ENCODE results near the gene C2CD2L.
A peak's percentile ranks its signal among the peaks of the same experiment; 100 is the strongest.
"Not testable (repeated sequence)": the region's sequence is repeated elsewhere in the genome, so short reads cannot be mapped to it uniquely, and the experiment has no call there.

Gene C2CD2L

DNA sequence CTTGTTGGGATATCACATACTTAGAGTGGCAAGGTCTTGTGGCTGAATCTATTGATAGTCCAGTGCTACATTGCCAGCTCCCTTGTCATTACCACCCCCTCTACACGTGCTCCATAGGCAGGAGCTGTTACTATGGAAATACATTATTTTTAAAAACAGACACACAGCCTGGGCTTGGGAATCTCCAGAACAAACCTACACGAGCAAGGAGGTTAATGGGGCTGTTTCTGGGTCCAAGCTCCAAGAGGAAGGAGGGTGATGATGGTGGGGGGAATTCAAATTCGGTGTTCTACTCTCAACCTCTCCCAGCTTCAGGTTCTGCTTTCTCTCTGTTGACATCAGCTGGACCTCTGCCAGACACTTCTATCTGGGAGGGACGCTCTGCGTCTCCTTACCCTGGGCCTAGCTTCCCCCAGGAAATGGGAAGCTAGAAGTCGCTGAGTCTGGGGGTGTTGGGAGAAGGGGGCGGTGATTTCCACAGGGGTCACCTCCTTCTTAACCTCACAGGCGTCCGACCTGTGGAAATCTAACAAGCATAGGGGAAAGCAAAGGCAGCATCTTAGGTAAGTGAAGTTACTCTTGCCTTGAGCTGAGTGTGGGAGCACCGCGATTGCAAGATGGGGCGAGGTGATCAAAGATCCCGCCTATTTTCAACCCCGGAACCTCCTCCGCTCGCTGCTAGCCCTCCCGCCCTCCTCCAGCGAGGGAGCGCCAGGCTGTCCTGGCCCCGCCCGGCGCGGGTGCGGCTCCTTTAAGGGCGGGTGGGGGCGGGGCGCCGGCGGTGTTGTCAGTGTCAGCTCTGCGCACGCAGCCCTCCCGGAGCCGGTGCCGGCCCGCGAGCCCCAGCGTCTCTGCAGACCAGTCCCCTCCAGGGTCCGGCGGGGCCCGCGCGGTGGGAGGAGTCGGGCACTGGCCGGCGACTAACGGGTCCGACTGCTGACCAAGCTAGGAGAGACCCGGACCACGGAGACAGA lies at the start of gene C2CD2L:
Gene C2CD2L (plus strand): TSS at position 781 of the 974 bp plus-strand sequence. CDS start 398 bp downstream, outside the sequence.
- DNase-seq, result peak in 55 of 56 donors; percentile 51 to 94 (median 83)

DNA sequence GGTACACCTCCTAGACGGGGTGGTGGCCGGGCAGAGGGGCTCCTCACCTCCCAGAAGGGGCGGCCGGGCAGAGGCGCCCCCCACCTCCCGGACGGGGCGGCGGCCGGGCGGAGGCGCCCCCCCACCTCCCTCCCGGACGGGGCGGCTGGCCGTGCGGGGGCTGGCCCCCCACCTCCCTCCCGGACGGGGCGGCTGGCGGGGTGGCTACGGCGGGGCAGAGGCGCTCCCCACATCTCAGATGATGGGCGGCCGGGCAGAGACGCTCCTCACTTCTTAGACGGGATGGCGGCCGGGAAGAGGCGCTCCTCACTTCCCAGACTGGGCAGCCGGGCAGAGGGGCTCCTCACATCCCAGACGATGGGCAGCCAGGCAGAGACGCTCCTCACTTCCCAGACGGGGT lies 48.0 kb upstream of the C2CD2L start:
- not testable (repeated sequence) for DNase-seq

DNA sequence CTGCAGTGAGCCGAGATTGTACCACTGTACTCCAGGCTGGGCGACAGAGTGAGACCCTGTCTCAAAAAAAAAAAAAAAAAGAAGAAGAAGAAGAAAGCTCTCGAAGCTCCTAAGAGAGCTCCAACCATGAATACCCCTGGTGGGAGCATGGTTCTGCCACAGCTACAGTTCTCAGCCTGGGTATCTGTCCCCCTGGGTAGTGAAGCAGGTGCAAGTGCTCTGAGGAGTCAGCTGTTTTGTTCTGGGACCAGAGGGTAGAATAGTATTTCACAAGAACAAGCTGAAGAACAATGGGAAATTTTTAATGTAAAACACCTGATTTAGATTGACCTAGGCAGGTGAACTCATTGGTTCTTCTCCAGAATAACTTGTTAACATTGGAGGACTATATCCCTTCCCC lies 45.9 kb upstream of the C2CD2L start:
- DNase-seq, result no peak

DNA sequence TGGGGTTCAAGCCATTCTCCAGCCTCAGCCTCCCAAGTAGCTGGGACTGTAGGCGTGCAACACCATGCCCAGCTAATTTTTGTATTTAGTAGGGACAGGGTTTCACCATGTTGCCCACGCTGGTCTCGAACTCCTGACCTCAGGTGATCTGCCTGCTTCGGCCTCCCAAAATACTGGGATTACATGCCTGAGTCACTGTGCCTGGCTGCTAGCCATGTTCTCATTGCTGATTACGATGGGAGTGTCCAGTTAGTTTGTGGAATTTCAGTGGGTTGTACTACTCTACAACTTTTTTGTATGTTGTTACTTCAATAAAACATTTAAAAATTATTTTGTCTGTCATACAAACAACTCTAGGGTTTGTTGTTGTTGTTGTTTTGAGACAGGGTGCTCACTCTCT lies 44.4 kb upstream of the C2CD2L start:
- DNase-seq, result no peak

DNA sequence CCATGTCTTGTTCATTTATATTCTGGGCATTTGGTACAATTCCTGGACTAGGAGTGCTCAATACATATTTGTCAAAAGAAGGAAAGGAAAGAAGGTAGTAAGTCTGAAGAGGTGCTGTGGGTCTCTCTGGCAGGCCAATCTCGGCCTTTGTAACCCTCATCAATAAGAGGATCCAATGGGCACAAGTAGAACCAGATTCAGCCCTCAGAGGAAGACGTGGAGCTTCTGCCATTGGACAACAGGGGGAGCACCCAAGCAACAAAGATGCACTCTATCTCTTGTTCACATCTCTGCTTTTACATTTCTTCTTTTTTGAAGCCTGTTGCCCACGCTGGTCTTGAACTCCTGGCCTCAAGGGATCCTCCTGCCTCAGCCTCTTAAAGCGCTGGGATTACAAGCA lies 41.8 kb upstream of the C2CD2L start:
- DNase-seq, result peak in 1 of 56 donors; percentile 3

DNA sequence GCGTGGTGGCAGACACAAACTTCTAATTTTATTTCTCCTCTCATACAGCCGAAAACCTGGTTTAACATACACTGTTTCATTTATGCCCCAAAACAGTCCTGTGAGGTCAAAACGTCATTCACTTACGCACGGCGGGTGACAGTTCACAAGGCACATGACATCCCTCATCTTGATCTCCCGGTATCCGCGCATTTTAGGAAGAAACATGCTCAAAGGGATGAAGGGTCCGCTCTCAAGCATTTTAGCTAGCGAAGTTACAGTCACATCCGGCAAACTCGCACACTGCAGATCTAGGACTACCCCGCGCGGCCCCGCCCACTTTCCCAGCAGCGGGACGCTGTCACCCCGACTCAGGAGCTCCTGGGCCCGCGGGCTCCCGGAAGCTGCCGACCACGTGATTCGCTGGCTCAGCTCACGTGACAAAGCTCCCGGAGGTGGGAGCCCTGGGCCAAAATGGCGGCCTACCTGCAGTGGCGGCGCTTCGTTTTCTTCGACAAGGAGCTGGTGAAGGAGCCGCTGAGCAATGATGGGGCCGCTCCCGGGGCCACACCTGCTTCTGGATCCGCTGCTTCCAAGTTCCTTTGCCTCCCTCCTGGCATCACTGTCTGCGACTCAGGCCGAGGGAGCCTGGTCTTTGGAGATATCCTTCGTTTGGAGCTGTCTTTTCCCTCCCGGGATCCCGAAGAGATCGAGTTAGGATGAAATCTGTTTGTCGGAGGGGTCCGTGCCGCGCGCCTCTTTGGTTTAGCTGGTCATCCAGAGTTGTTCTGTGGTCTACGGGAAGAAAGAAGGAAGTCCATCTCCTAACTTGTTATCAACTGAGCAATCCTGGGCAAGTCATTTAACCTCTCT lies 39.5 kb upstream of the C2CD2L start, which contains the start of gene VPS11:
Gene VPS11 (plus strand): TSS at position 448 of the 852 bp plus-strand sequence. CDS start 6 bp downstream, at position 454.
- DNase-seq, result peak; percentile 18 to 98 (median 92)

DNA sequence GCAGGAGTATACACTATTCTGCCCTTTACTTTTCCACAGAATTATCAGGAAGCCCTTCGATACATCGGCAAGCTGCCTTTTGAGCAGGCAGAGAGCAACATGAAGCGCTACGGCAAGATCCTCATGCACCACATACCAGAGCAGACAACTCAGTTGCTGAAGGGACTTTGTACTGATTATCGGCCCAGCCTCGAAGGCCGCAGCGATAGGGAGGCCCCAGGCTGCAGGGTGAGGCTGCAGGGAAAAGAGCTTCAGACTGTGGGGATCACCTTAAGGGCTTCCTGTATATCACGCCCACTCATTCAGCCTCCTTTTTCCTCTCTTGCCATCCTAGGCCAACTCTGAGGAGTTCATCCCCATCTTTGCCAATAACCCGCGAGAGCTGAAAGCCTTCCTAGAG lies 29.3 kb upstream of the C2CD2L start:
- no peak for DNase-seq

DNA sequence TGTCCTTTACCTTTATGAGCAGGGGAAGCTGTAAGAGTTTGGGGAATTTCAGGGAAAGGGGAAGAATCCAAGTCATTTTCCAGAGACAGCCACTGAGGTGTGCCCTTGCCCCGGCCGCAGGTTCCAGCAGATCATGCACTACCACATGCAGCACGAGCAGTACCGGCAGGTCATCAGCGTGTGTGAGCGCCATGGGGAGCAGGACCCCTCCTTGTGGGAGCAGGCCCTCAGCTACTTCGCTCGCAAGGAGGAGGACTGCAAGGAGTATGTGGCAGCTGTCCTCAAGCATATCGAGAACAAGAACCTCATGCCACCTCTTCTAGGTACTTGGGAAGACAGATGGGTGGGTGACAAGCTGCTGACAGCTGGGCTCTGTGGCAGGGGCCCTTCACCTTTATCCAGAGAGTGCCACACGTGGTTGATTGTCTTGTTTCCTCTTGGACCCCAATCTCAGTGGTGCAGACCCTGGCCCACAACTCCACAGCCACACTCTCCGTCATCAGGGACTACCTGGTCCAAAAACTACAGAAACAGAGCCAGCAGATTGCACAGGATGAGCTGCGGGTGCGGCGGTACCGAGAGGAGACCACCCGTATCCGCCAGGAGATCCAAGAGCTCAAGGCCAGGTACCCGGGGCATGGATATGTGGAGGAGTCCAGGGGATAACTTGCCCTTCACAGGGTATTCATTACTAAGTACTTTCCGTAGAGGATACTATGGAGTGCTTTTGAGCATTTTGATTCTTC lies 28.3 kb upstream of the C2CD2L start:
- no peak for DNase-seq

DNA sequence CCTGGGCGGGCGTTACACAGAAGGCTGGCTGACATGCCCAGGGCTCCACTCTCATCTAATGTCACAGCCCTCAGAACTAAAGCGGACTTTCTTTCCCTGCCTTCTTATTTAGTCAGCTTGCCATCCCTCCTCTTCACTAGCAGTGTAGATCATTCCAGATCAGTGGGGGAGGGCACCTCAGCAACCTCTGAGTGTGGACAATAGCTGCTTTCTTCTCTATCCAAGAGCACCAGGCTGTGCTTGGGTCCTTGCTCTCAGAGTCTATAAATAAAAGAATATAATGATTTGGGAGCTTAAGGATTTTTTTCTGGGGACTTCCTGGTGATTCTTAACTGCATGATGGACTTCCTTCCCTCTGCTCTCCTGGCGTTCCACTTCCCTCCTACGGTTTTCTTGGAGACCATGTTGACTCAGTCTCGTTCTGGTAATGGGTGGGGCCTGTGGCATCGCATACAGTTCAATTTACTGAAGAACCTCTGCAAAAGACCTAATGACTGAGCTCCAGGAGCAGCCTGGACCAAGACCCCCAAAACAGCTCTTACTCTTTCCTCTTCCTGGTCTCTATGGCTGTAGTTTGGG lies 25.4 kb upstream of the C2CD2L start:
- peak in 40 of 56 donors; percentile 7 to 73 (median 49) for DNase-seq

DNA sequence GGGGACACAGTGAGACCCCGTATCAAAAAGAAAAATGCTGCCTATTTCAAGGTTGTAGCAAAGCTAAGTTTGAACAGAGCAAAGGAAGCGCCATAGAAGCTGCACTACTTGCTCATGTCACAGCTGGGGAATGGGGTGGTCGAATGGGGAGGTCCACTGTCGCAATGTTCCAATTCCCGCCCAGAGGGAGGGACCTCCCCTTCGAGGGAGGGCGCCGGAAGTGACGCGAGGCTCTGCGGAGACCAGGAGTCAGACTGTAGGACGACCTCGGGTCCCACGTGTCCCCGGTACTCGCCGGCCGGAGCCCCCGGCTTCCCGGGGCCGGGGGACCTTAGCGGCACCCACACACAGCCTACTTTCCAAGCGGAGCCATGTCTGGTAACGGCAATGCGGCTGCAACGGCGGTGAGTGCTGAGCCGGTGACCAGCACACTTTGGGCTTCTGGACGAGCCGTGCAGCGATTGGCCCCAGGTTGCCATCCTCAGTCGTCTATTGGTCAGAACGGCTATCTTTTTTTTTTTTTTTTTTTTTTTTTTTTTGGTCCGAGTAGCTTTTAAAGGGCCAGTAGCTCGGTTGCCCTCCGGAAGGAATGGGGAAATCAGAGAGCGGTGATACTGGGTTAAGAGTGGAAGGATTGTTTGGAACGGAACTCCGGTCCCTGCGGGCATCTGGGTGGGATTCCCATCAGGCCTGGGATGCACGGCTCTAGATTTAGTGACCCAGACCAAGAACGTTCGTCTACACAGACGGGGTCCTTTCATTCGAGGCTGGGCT lies 22.3 kb upstream of the C2CD2L start, which contains the start of gene HMBS:
Gene HMBS (plus strand): TSS at position 219 of the 774 bp plus-strand sequence. CDS start 153 bp downstream, at position 372.
- DNase-seq, result peak; percentile 61 to 97 (median 92)

DNA sequence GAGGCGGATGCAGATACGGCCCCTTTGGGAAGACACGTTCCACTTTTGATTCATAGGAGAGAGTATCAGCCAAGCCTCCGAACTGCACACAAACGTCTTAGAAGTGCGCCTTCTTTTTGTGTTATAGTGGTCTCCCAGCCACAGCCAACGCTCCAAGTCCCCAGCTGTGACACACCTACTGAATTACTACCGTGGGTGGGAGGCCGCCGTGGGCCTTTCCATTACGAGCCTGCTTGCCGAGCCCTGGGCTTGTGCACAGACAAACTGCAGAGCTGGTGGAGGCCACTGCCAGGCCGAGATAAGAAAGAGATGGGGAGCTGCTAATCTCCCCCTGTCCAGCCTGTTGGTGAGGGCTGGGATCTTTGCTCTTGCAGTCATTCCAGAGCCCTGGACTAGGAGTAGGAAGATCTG lies 21.7 kb upstream of the C2CD2L start:
- peak in 2 of 56 donors; percentile 37 to 54 for DNase-seq

DNA sequence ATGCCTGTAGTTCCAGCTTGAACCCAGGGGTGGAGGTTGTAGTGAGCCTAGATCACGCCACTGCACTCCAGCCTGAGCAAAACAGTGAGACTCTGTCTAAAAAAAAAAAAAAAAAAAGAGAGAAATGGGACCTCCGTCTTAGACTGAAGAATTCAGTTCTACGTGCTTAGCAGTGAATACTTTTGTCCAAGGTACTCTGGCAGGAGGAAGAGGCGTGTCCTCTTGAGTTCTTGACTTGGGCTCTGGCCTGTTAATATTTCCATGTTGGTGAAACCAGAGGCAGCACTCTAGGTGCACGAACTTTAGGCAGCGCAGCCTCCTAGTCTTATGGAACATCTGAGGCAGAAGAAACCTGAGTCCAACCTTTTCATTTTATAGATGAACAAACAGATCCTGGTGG lies 20.0 kb upstream of the C2CD2L start:
- no peak for DNase-seq

DNA sequence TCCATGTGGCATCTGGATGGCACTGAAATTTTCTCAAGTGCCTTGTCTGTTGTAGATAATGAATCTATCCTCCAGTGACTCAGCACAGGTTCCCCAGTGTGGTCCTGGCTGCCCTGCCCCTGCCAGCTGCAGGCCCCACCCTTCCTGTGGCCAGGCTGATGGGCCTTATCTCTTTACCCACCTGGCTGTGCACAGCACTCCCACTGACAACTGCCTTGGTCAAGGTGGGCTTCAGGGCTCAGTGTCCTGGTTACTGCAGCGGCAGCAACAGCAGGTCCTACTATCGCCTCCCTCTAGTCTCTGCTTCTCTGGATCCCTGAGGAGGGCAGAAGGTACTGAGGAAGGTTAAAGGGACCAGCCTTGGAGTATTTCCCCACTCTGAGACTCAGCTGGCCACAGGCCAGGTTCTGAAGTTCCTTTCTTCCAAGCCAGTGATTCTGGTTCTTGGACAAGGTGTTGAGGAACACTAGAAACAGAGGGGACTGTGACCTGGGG lies 19.4 kb upstream of the C2CD2L start:
- DNase-seq, result no peak

DNA sequence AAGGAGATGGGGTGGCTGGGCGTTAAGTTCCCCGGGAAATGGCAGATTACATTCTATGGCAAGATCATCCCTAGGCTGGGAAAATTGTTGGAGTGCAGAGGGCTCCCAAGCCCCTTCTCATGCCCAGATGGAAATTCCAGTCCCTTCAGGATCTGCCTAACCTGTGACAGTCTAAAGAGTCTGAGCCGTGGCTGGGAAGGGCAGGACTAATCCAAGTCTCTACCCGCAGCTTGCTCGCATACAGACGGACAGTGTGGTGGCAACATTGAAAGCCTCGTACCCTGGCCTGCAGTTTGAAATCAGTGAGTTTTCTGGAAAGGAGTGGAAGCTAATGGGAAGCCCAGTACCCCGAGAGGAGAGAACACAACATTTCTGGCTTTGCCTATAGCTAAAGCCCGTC lies 18.7 kb upstream of the C2CD2L start:
- no peak for DNase-seq

DNA sequence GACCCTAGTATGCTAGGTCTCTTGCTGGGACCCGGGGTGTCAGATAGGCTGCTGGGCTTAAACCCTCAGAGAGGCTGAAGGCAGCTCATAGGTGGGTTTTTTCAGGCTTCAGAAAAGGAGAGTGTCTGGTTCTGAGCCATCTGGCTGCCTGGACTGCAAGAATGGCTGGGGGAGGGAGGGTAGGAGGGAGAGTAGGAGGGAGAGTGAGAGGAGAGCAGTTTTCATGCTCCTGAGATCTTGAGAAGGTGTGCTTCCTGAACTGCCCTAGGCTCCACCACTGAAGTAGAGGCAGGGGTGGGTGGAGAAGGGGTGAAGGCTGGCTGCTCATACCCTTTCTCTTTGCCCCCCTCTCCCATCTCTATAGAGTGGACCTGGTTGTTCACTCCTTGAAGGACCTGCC lies 17.8 kb upstream of the C2CD2L start:
- DNase-seq, result no peak

DNA sequence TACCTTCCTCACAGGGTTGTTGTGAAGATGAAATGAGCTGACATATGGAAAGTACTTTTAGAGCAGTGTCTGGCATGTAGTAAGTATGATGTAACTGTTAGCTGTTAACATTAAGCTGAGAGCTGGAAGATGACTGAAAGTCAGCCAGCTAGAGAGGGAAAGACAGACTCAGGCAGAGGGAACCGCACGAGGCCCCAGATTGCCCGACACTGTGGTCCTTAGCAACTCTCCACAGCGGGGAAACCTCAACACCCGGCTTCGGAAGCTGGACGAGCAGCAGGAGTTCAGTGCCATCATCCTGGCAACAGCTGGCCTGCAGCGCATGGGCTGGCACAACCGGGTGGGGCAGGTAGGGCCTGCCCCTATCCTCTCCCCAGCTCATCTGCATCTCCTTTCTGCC lies 16.0 kb upstream of the C2CD2L start:
- no peak for DNase-seq

DNA sequence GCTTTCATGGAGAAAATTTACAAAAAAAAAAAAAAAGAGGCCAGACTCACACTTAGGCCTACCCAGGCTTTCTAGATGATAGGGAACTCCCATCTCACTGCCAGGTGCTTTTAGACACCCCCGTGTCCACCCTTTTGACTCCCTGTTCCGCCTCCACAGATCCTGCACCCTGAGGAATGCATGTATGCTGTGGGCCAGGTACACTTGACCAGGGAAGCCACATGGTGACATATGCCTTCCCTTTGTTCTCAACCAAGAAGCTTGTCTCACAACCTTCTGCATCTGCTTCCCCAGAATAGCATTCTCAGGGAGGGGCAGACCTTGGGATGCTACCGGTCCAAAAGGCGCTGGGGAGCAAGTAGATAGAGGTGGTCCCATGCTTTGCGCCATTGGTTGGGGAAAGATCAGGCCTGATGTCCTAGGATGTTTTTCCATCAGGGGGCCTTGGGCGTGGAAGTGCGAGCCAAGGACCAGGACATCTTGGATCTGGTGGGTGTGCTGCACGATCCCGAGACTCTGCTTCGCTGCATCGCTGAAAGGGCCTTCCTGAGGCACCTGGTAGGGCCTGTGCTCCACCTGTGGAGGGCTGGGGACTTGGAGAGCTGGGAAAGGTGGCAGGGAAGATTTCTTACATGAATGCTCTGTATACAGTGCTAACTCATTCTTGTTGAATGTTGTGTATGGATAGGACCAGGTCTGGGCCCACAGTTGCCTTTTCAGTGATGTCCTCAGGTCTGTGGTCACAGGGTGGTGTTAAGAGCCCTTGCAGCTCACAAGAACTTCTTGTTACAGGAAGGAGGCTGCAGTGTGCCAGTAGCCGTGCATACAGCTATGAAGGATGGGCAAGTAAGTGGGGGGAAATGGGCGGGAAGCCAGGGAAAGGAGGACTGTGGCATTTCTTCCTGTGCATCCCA lies 14.9 kb upstream of the C2CD2L start:
- DNase-seq, result no peak
